HG03095 (cell line): Measurements from ENCODE around the gene ANKRD11.
"Not testable (repeated sequence)": the region's sequence is repeated elsewhere in the genome, so short reads cannot be mapped to it uniquely, and the experiment has no call there.

Experiments used
- ATAC-seq: cut with Tn5 transposase; IDR thresholded peaks from one replicate; pipeline ENCODE4 v1.9.1; 2021; ENCODE audit warnings: moderate library complexity; ENCODE audit not compliant: unreplicated experiment

ANKRD11 gene

DNA sequence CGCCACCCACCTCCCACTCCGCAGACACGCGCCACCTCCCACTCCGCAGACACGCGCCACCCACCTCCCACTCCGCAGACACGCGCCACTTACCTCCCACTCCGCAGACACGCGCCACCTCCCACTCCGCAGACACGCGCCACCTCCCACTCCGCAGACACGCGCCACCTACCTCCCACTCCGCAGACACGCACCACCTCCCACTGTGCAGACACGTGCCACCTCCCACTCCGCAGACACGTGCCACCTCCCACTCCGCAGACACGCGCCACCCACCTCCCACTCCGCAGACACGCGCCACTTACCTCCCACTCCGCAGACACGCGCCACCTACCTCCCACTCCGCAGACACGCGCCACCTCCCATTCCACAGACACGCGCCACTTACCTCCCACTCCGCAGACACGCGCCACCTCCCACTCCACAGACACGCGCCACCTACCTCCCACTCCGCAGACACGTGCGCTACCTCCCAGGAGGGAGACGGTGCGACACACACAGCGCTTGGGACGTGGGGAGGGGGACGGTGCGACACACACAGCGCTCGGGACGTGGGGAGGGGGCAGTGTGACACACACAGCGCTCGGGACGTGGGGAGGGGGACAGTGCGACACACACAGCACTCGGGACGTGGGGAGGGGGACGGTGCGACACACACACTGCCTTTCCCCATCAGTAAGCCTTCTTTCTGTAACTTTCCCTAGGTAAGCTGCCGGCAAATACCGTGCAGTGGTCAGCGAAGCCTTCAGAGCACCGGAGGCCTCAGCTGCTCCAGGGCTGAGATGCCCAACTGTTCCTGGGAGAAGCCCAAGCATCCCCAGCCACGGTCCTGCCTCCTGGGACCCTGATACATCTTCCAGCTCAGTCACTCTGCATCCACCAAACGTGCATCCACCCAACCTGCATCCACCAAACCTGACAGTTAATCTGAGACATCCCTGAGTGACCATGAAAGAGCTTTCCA lies 183.6 kb downstream of the ANKRD11 start:
- ATAC-seq = not testable (repeated sequence)

DNA sequence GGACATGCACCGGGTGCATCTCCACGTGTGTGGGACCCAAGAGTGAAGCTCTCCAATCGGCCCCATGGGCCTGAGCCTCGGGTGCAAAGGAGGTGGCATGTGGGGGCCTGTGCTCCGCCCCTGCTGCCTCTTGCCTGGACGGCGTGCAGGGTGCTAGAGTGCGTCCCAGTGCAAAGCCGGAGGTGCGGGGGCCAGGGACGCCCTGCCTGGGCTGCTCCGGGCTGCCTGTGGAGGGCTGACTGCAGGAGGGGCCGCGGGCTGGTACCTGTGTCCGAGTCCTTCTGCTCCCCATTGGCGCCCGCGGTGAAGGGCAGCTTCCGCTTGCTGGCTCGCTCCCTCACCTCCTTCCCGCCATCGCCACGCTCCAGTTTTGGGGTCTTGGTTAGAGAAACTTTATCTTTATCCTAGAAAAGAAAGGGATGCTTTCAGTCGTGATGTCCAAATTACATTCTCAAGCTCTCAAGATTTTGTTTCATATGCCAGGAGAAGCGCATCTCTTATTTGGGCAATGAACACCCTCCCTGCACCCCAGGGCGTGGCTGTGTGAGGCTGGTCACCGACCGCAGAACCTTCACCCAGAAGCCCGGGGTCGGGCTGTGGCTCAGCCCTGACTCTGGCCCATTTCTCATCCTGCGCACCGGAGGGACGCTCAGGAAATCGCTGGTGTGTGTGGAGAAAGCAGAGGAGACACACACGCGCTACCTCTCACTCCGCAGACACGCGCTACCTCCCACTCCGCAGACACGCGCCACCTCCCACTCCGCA lies 185.2 kb downstream of the ANKRD11 start:
- ATAC-seq = no peak

DNA sequence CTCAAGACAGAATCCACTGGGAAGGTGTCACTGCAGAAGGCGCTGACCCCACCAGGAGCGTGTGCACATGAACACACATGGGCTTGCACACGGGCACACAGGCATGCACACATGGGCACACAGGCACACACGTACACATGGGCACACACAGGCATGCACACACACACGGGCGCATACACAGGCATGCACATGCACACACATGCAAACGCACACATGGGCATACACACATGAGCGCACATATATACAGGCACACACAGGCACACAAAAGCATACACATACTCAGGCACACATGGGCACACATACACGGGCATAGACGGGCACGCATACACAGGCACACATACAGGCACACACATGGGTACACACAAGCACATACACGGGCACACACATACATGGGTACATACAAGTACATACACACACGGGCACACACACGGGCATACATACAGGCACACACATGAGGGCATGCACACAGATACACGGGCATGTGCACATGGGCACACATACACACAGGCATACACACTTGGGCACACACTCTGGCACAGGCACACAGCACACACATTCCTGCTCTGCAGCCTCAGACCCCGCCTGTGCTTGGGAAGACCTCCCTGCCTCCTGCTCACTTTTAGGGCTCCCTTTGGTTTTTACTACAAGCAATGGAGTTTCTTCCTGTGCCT lies 186.0 kb downstream of the ANKRD11 start:
- no peak for ATAC-seq

- no peak for ATAC-seq
These were observed 186.7 kb downstream of the ANKRD11 start for GRCh38 chr16:89303617-89304016.

GRCh38 chr16:89300976-89301360 lies 189.4 kb downstream of the ANKRD11 start:
- ATAC-seq = no peak

- no peak for ATAC-seq
These were observed 189.9 kb downstream of the ANKRD11 start for GRCh38 chr16:89300311-89300975.

DNA sequence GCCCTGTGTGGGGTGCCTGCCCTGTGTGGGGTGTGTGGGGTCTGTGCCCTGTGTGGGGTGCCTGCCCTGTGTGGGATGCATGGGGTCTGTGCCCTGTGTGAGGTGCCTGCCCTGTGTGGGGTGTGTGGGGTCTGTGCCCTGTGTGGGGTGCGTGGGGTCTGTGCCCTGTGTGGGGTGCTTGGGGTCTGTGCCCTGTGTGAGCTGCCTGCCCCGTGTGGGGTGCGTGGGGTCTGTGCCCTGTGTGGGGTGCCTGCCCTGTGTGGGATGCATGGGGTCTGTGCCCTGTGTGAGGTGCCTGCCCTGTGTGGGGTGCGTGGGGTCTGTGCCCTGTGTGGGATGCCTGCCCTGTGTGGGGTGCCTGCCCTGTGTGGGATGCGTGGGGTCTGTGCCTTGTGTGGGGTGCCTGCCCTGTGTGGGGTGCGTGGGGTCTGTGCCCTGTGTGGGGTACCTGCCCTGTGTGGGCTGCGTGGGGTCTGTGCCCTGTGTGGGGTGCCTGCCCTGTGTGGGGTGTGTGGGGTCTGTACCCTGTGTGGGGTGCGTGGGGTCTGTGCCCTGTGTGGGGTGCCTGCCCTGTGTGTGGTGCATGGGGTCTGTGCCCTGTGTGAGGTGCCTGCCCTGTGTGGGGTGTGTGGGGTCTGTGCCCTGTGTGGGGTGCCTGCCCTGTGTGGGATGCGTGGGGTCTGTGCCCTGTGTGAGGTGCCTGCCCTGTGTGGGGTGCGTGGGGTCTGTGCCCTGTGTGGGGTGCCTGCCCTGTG lies 190.8 kb downstream of the ANKRD11 start:
- ATAC-seq = not testable (repeated sequence)

DNA sequence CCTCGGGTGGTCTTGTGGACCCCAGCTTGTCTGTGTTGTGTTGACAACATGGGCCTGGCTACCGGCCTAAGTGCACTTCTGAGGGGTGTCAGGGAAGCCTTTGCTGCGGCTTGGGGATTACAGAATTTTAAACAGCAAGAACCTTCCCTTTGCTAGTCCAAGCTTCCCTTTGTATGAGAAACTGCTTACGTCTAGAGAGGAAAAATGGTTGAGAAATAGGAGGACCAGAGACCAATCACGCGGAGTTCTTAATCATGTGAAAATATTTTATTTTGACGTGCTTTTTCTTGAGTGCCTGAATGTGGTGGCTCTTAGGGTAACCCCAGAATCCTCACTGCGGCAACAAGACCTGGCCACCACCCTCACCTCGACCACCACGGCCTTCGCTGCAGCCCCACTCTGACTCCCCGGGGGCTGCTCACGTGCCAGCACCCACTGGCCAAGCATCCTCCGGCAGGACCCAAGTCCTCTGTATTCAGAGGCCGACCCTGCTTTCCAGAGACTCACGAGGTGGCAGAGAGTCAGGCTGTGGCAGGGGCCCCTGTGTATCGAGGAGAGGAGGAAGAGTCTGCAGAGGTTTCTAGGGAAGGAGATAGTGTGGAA lies 191.6 kb downstream of the ANKRD11 start:
- no peak for ATAC-seq

DNA sequence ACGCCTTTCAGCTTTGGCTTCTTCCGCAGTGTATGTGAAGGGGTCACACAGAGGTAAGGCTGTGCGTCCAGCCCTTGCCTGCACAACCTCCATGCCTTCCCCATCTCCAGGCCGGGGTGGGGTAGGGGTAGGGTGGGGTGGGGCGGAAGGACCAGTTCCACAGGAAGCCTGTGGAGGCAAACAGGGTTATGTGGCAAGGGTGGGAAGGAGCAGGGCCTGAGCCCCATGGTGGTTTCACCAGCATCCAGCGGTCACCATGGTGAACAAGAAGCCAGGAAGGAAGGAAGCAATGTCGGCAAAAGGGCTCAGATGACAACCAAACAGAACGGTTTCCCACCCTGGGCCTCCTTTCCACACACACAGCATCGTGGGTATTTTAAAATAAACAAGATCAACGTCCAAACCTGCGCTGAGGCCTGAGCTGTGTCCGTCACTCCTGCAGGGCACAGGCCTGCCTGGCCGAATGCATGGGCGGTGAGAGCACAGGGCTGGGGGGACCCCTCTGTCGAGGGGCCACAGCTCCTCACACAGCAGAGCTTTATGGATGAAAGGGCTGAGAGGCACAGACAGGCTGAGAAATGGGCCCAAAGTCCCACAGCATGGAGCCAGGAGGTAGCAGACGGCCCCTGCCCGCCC lies 192.3 kb downstream of the ANKRD11 start:
- no peak for ATAC-seq

GRCh38 chr16:89297156-89297874 lies 193.0 kb downstream of the ANKRD11 start:
- ATAC-seq = no peak

DNA sequence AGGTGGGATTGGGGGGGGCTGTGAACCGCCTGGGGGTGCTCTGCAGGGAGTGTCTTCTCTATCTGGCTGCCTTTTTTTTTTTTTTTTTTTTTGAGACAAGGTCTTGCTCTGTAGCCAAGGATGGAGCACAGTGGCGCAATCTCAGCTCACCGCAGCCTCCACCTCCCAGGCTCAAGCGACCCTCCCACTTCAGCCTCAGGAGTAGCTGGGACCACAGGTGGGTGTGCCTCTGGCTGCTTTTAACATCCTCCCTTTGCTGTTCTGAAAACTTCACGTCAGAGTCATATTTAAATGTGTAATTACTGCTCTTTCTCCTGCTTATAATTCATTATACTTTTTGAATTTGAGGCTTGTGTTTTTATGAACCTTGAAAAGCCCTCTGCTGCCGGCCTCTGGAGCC lies 194.4 kb downstream of the ANKRD11 start:
- ATAC-seq = no peak

- no peak for ATAC-seq
These were observed 195.1 kb downstream of the ANKRD11 start for GRCh38 chr16:89295071-89295900.

GRCh38 chr16:89294486-89294885 lies 195.9 kb downstream of the ANKRD11 start:
- ATAC-seq = no peak

GRCh38 chr16:89293276-89294143 lies 196.9 kb downstream of the ANKRD11 start:
- ATAC-seq = no peak

DNA sequence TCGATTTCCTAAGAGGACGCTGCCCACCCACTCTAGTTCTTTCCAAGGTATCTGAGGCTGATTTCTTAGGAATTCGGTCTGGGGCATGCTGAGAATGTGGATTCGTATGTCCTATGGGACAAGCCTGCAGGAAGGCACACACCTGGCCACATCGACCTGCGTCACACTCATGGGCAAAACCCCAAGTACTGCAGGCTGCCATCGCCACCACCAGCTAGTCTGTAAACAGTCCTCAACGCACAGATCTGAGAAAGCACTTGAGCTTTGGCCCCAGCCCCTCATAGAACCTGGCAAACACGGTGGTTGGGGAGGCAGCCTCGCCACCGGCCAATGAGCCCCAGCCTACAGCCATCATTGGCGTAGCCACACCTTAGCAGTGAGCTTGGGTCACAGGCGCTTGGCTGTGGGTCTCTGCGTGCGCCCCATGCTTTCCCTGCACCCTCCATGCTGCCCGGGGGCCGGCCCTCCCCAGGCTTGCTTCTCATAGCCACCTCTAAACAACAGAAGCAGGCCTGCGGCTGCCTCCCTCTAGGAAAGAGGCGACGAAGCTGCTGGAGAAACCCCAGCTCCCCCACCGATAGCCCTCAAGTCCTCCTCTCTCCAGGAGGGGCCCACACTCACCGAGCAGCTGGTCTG lies 197.8 kb downstream of the ANKRD11 start:
- ATAC-seq = no peak

GRCh38 chr16:89291776-89292175 lies 198.6 kb downstream of the ANKRD11 start:
- no peak for ATAC-seq
